MG63 (cell line): ENCODE data around the gene SLAMF8. TPM values are rescaled to one million over a fixed set of nuclear protein-coding genes. Genes with fewer than 3 reads are reported as not detected.

ENCODE experiments used
- DNase-seq: peaks from one replicate; pipeline ENCODE4 v3.0.0-alpha.2; 2020
- H3K27me3 ChIP-seq: fragments of 250-450 bp; sonication (Bioruptor Pico); 2 replicates; pipeline ENCODE4 v1.5.1; 2020; ENCODE audit warnings: mild to moderate bottlenecking, moderate library complexity
- H3K36me3 ChIP-seq: fragments of 250-450 bp; sonication (Bioruptor Pico); 2 replicates; pipeline ENCODE4 v1.5.1; 2020; ENCODE audit warnings: mild to moderate bottlenecking, moderate library complexity
- H3K4me3 ChIP-seq: fragments of 250-450 bp; sonication (Bioruptor Pico); 2 replicates; pipeline ENCODE4 v1.5.1; 2020; ENCODE audit warnings: mild to moderate bottlenecking, moderate library complexity
- H3K9me3 ChIP-seq: fragments of 250-450 bp; sonication (Bioruptor Pico); 2 replicates; pipeline ENCODE4 v1.5.1; 2020; ENCODE audit warnings: mild to moderate bottlenecking, moderate library complexity
- total RNA-seq: library from RNA; depleted of rRNA; stranded (reverse); fragments of >200 nt; shearing (Covaris generic); gene quantifications from 2 replicates; pipeline ENCODE4 v1.2.3, GENCODE V29; 2014; ENCODE audit warnings: low replicate concordance; rRNA removed

The SLAMF8 gene
- total RNA-seq, 1 experiment from 2014 or later, result not detected

DNA sequence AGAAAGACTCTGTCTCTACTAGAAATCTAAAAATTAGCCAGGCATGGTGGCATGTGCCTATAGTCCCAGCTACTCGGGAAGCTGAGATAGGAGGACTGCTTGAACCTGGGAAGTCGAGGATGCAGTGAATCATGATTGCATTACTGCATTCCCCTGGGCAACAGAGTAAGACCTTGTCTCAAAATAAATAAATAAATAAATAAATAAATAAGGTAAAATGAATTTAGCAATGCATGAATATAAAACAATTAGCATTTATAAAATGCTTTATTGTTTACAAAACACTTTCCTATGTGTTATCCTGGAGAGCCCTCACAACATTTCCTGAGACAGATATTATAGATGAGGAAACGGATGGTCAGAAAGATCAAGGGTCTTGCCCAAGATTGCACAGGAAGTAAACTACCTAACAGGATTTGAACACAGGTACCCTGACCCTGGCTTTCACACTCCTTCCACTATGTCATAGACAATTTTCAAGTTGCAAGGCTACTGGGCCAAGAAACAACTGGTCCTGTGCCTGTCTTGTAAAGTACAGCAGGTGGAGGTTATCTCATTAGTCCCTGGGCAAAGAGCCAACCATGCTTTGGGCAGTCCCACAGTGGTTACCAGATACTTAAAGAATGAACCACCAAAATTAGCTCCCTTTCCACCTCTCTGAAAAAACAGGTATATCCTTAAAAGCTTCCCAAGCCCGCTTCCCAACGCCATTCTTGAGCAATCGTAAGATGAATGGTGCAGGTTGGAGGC, 51.2 kb downstream of the SLAMF8 start:
- no peaks in the 10 kb centered on the region for H3K9me3 ChIP-seq
- no peaks in the 10 kb centered on the region for H3K27me3 ChIP-seq
- H3K4me3 ChIP-seq, result no peak overlapping the region
- DNase-seq, result no peak
- H3K36me3 ChIP-seq, result no peaks in the 10 kb centered on the region; the same call in 1 of the 2 replicates

DNA sequence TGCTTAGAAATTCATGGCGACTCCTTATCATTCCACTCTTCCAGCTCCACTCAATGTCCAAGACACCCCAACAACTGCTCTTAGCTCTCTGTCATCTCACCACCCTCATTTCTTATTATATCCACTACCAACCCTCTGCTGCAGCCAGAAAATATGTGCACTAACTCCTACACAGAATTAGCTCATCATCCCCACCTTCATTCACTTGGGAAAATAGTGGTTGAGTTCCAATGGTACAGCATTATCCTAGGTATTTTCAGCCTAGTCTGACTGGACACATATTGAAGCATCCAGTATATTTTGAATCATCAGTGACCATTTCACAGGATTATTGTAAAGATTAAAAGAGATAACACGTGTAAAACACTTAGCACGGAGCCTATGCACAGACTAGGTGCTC, 52.5 kb downstream of the SLAMF8 start:
- no peaks in the 10 kb centered on the region for H3K9me3 ChIP-seq
- no peak for DNase-seq
- H3K4me3 ChIP-seq, result no peak overlapping the region
- H3K27me3 ChIP-seq, result no peaks in the 10 kb centered on the region
- no peaks in the 10 kb centered on the region; the same call in 1 of the 2 replicates for H3K36me3 ChIP-seq

DNA sequence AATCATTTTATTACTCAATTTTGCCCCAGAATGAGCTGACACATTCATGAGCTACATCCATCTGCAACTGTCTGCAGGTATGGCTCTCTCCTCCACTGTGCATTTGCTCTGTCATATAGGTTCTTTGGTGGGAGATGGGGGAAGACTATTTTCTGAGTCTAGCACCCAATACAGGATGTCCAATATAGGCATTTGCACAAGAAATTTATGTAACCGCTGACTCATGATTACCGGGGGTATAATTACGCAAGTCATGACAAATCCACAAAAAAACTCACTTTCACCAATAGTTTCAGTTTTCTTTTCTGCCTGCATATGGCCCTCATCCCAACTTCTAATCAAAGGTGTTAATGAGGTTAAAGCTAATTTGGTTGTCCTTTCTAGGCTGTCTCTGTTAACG, 53.3 kb downstream of the SLAMF8 start:
- DNase-seq, result no peak
- Histone ChIP-seq H3K36me3 (no peaks in the 10 kb centered on the region; the same call in 1 of the 2 replicates), H3K4me3 (no peak overlapping the region), H3K27me3 (no peaks in the 10 kb centered on the region), H3K9me3 (no peaks in the 10 kb centered on the region)

DNA sequence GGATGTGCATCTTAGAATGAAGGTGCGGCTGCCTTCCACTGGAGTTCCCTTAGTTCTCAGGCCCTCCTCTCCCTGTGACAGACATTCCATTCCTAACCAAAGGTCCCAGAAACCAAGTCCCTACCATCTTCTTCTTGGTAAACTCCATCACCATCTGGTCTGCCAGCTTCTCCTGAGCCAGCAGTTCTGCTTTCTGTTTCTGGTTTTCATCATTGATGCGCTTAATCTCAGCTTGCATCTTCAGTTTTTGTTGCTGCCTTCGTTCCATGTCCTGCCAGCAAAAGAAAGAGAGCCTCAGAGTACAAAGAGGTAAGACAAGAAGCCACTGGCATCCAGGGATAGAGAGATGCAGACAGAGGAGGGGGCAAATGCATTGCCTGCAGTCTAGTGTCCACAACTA, 53.8 kb downstream of the SLAMF8 start:
- no peak for DNase-seq
- no peaks in the 10 kb centered on the region for H3K27me3 ChIP-seq
- H3K4me3 ChIP-seq, result no peak overlapping the region
- no peaks in the 10 kb centered on the region for H3K9me3 ChIP-seq
- H3K36me3 ChIP-seq, result no peaks in the 10 kb centered on the region; the same call in 1 of the 2 replicates

DNA sequence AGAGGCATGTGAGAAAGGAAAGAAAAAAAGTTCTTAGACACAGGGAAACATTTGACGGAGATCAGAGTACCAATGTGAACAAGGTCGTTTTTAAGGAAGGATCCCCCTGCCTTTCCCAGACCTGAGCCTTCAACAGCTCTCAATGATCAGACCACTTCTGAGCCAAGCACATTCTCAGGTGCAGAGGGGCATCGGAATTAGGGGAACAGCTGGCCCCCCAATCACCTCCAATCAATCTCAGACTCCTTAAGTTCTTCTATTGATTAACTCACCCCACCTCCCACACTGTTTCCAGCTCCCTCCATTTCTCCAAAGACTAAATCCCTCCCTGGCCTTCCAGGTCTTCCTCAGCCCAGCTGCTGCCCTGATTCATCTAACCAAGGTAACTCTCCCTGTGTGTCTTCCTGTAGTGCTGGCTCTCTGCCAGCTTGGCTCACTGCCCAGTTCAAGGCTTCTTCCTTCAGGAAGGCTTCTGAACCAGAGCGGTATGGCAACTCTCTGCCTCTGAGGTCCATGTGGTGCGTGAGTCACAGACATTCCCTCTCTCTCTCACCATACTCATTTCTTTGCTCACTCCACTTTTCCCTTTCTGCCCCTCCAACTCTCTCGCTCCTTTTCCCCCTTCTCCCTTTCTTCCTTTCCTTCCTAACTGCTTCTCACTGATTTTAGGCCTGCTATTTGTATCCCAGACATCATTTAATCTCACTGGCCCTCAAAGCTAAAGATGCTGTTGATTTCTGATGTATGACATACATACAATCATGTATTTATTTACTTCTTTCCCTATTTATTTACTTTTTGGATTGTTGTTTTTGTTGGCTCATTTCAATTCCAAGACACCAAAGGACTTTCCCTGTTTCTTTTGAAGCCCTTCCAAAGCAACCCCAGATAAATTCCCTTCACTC, 55.2 kb downstream of the SLAMF8 start:
- DNase-seq, result peak; percentile 98
- no peaks in the 10 kb centered on the region; the same call in 1 of the 2 replicates for H3K36me3 ChIP-seq
- no peaks in the 10 kb centered on the region for H3K27me3 ChIP-seq
- no peak overlapping the region for H3K4me3 ChIP-seq
- no peaks in the 10 kb centered on the region for H3K9me3 ChIP-seq

DNA sequence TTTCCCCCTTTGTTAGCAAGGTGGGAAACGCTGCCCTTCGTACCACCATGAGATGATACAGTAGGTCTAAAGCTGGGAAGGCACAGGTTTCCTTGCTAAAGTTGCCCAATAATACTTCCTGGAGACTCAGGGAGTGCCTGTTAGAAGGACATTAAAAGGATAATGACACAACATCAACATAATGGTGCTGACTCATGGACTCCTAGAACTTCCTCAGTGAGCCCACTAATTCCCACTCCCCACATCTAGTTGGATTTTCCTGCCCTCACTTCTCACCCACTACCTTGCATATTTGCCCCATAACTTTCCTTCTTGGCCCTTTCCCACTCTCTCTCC, 55.8 kb downstream of the SLAMF8 start:
- Histone ChIP-seq H3K9me3 (no peaks in the 10 kb centered on the region), H3K36me3 (no peaks in the 10 kb centered on the region; the same call in 1 of the 2 replicates), H3K4me3 (no peak overlapping the region), H3K27me3 (no peaks in the 10 kb centered on the region)
- DNase-seq, result peak; percentile 17

DNA sequence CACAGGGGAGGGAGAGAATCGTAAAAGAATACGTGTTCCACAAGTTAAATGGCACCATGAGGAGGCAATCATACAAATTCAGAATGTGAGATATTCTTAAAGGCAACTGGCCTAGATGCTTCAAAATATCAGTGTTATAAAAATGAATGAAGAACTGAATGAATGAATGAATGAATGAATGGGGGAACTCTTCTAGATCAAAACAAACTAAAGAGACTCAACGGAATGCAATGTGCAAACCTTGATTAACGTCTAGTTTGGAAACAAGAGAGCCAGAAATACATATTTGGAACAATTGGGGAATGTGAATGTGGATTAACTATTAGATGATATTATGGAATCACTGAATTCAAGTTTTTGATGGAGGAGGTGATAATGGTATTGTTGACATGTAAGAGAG, 56.5 kb downstream of the SLAMF8 start:
- no peak overlapping the region for H3K4me3 ChIP-seq
- no peaks in the 10 kb centered on the region for H3K27me3 ChIP-seq
- H3K36me3 ChIP-seq, result no peaks in the 10 kb centered on the region; the same call in 1 of the 2 replicates
- DNase-seq, result no peak
- no peaks in the 10 kb centered on the region for H3K9me3 ChIP-seq

DNA sequence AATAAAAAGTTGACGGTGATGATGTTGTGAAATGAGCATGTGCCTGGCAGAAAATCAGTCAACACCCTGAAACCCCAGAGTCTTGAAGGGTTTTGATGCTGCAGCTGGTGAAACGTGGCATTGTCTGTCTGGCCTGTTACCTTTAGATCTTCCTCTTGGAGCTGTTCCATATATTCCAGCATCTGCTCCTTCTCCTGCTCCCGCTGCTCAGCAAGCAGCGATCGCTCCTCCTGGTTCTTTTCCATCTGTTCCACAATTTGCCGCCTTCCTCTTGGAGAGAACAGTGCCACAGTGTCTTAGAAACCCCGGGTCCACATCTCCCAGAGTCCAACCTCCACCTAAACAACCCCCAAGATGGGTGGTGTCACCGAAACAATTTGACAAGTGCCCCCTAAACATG, 57.6 kb downstream of the SLAMF8 start:
- no peaks in the 10 kb centered on the region; the same call in 1 of the 2 replicates for H3K36me3 ChIP-seq
- H3K9me3 ChIP-seq, result no peaks in the 10 kb centered on the region
- H3K4me3 ChIP-seq, result no peak overlapping the region
- H3K27me3 ChIP-seq, result no peaks in the 10 kb centered on the region
- DNase-seq, result no peak

Other genes with a start within 250 kb of the SLAMF8 start
- gene APCS, start 239.0 kb upstream of the SLAMF8 start, total RNA-seq, result not detected in 2 replicates
- gene CRP, start 112.3 kb upstream of the SLAMF8 start, total RNA-seq, result not detected in 2 replicates
- gene DUSP23, start 45.9 kb upstream of the SLAMF8 start, total RNA-seq, result 9.2 and 17.1 TPM in 2 replicates
- gene FCRL6, start 24.5 kb upstream of the SLAMF8 start, total RNA-seq, result not detected in 2 replicates
- gene VSIG8, start 35.8 kb downstream of the SLAMF8 start, total RNA-seq, result not detected in 2 replicates
- gene CFAP45, start 73.3 kb downstream of the SLAMF8 start, total RNA-seq, result 0.10 and 0.39 TPM in 2 replicates
- 651 and 1,079 TPM in 2 replicates for gene TAGLN2, start 98.6 kb downstream of the SLAMF8 start, total RNA-seq
- not detected in 2 replicates for gene IGSF9, start 118.7 kb downstream of the SLAMF8 start, total RNA-seq
- not detected in 2 replicates for gene SLAMF9, start 127.4 kb downstream of the SLAMF8 start, total RNA-seq
- gene PIGM, start 205.1 kb downstream of the SLAMF8 start, total RNA-seq, result 4.1 and 4.6 TPM in 2 replicates
- gene KCNJ10, start 243.3 kb downstream of the SLAMF8 start, total RNA-seq, result not detected in 2 replicates